ENCODE results near the gene IL21R.

The IL21R gene

DNA sequence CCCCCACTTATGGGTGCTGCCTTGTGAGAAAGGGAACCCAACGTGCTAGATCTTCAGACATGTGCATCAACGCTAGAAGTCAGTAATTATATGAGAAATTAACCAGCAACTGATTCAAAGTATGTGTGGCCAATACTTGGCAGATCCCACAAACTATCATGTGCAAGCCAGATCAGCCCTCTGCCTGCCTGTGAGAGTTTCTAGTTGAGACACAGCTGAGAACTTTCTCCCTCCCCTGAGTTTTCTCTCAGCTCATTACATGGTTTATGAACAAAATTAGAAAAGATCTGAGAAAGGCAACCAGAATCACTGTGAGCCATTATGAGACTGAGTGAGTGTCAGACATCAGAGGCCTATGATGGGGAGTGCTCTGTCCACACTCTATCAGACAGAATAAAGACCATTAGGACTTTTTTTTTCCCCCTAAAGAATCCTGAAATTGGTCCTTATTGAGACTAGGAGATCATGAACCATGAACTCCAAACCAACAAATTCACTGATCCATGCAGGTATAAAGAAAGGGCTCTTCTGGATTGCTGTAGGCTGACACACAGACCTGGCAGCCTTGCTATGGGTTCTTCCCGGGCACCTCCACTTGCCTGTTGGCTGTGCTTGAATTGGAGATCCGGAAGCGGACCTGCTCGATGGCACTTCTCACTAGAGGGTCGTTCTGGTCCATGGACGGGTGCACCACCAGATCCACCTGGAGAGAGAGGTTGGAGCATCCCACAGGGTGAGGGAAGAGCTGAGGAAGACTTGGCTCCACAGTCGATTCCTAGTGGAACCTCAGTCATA lies 96.3 kb downstream of the IL21R start:
- Histone ChIP-seq H3K9me3 (ENCODE audit: insufficient read depth, low read depth, low read length) (no peaks in the 10 kb centered on the region), H3K4me1 (ENCODE audit: insufficient read depth, low read length) (no peaks in the 10 kb centered on the region), H3K36me3 (ENCODE audit: insufficient read depth, low read length) (peaks cover 100% of the 10 kb centered on the region), H3K9ac (ENCODE audit: low read depth, low read length) (no peak overlapping the region), H3K27ac (ENCODE audit: low read depth, low read length) (no peak overlapping the region), H3K4me3 (ENCODE audit: low read length) (no peak overlapping the region), H3K27me3 (ENCODE audit: insufficient read depth, low read length) (no peaks in the 10 kb centered on the region)
- WGBS: 94% methylated on average over 9 of the region's 9 CpGs

DNA sequence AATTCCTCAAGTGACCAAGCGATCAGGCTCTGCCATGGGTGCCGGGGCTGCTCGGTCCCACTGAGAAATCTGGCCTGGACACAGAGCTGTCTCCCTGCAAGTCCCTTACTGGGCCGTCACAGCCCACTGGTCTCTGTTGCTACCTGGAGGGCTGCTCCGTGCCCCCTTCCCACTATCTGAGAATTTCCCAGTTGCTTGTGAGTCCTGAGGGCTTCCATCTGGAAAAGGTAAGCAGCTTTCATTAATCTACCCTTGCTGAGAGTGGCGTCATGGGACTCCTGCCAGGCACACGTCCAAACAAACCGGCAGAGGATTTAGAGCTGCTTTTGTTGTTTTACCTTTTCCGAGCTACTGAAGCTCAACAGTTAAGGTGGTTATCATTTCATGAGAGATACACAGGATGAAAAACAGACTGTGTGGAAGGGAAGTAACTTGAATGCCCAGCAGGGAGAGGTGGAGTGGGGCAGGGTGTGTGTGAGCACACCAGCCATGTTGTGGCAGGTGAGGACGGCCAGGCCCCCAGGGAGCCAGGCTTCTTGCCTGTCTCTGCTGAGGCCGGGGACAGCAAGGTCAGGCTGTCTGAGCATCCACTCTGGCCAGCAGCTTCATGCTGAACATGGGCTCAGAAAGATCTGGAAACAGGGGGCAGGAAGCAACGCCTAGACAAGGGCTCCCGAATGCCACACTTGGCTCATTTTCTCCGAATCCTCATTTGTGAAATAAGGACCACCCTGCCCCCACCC lies 97.1 kb downstream of the IL21R start:
- Histone ChIP-seq H3K9me3 (ENCODE audit: insufficient read depth, low read depth, low read length) (no peaks in the 10 kb centered on the region), H3K27ac (ENCODE audit: low read depth, low read length) (no peak overlapping the region), H3K36me3 (ENCODE audit: insufficient read depth, low read length) (peaks cover 100% of the 10 kb centered on the region), H3K4me1 (ENCODE audit: insufficient read depth, low read length) (no peaks in the 10 kb centered on the region), H3K9ac (ENCODE audit: low read depth, low read length) (no peak overlapping the region), H3K27me3 (ENCODE audit: insufficient read depth, low read length) (no peaks in the 10 kb centered on the region), H3K4me3 (ENCODE audit: low read length) (no peak overlapping the region)
- WGBS: 94% methylated on average over 14 of the region's 14 CpGs

DNA sequence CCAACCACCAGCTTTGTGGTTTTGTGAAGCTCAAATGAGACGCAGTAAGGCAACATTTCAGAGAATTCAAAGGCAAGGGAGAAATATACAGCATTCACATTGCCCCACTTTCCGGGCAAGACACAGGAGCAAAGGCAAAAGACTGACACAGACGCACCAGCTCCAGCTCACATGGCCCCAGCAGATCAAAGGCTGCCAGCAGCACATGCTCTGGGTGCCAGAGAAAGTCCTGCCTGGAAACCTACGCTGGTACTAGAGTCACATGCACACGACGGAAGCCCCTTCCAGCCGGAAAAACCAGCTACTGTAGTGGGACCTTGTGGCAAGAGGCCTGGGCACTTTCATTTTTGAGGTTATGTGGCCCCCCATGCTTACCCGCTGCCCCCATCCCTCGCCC lies 97.7 kb downstream of the IL21R start:
- H3K27ac ChIP-seq (ENCODE audit: low read depth, low read length): no peak overlapping the region
- H3K36me3 ChIP-seq (ENCODE audit: insufficient read depth, low read length): peaks cover 100% of the 10 kb centered on the region
- H3K9ac ChIP-seq (ENCODE audit: low read depth, low read length): no peak overlapping the region
- no peaks in the 10 kb centered on the region for H3K4me1 ChIP-seq (ENCODE audit: insufficient read depth, low read length)
- H3K27me3 ChIP-seq (ENCODE audit: insufficient read depth, low read length): no peaks in the 10 kb centered on the region
- no peaks in the 10 kb centered on the region for H3K9me3 ChIP-seq (ENCODE audit: insufficient read depth, low read depth, low read length)
- H3K4me3 ChIP-seq (ENCODE audit: low read length): no peak overlapping the region
- WGBS: 93% methylated on average over 9 of the region's 9 CpGs

DNA sequence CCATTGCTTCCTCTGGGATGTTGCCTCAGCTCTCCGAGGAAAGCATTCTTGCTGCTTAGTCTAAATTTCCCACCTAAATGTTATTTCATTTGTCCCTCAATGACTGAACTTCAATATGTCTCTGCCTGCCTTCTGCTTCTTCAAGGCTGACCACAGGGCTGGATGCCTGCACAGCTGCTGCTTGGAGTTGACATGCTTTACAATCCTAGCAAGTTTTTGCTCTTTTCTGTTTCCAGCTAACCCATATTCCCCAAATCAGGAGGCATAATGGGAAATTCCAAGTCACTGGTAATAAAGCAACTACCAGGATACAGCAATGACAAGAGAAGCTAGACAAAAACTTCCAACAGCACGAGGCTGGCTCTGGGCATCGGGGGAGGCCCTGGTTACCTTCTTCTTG lies 98.8 kb downstream of the IL21R start:
- Histone ChIP-seq H3K9ac (ENCODE audit: low read depth, low read length) (no peak overlapping the region), H3K4me3 (ENCODE audit: low read length) (no peak overlapping the region), H3K27me3 (ENCODE audit: insufficient read depth, low read length) (no peaks in the 10 kb centered on the region), H3K36me3 (ENCODE audit: insufficient read depth, low read length) (peaks cover 100% of the 10 kb centered on the region), H3K4me1 (ENCODE audit: insufficient read depth, low read length) (no peaks in the 10 kb centered on the region), H3K9me3 (ENCODE audit: insufficient read depth, low read depth, low read length) (no peaks in the 10 kb centered on the region), H3K27ac (ENCODE audit: low read depth, low read length) (no peak overlapping the region)
- 96% methylated on average over 3 of the region's 3 CpGs for WGBS

Measured in HUES64 (cell line).